Karpas-422 (cell line): ENCODE results near the gene NHEJ1. TPM values are rescaled to one million over a fixed set of nuclear protein-coding genes. Genes with fewer than 3 reads are reported as not detected.

Experiments
- DNase-seq: peaks from one replicate; pipeline ENCODE4 v3.0.0-alpha.2; 2015
- H2AFZ ChIP-seq: fragments of 200-600 bp; sonication (generic); 2 replicates; pipeline ENCODE4 v1.6.1; 2014; ENCODE audit warnings: antibody characterized with exemption, low read length, mixed read lengths
- H3K27ac ChIP-seq: fragments of 200-600 bp; sonication (generic); 2 replicates; pipeline ENCODE4 v1.5.1; 2014; ENCODE audit warnings: mild to moderate bottlenecking, low read length, moderate library complexity
- H3K27me3 ChIP-seq: fragments of 200-600 bp; sonication (generic); 2 replicates; pipeline ENCODE4 v1.6.1; 2014; ENCODE audit warnings: low read length, mixed read lengths
- H3K36me3 ChIP-seq: fragments of 200-600 bp; sonication (generic); 2 replicates; pipeline ENCODE4 v1.6.1; 2014; ENCODE audit warnings: low read length, mixed read lengths; ENCODE audit not compliant: insufficient read depth
- H3K4me1 ChIP-seq: fragments of 200-600 bp; sonication (generic); 2 replicates; pipeline ENCODE4 v1.6.1; 2014; ENCODE audit warnings: mild to moderate bottlenecking, low read length, mixed read lengths
- H3K4me2 ChIP-seq: fragments of 200-600 bp; sonication (generic); 2 replicates; pipeline ENCODE4 v1.6.1; 2014; ENCODE audit warnings: low read length, low read depth, mild to moderate bottlenecking; ENCODE audit not compliant: poor library complexity, severe bottlenecking
- H3K4me3 ChIP-seq: fragments of 200-600 bp; sonication (generic); 2 replicates; pipeline ENCODE4 v1.5.1; 2014; ENCODE audit warnings: mild to moderate bottlenecking, antibody characterized with exemption, low read length, mixed read lengths
- H3K79me2 ChIP-seq: fragments of 200-600 bp; sonication (generic); 2 replicates; pipeline ENCODE4 v1.6.1; 2014; ENCODE audit warnings: mild to moderate bottlenecking, low read length, mixed read lengths
- H3K9ac ChIP-seq: fragments of 200-600 bp; sonication (generic); 2 replicates; pipeline ENCODE4 v1.6.0; 2014; ENCODE audit warnings: low read length
- H3K9me2 ChIP-seq: fragments of 200-600 bp; sonication (generic), shearing (Covaris generic); replicated peaks from 2 replicates; pipeline ENCODE4 v1.6.0; 2014; ENCODE audit warnings: mild to moderate bottlenecking, low read length, moderate library complexity; ENCODE audit not compliant: insufficient read depth
- H3K9me3 ChIP-seq: fragments of 300-700, 200-600 bp; sonication (generic); 2 replicates; pipeline ENCODE4 v1.6.1; 2014; ENCODE audit warnings: low read length, mixed read lengths
- H4K20me1 ChIP-seq: fragments of 200-600 bp; sonication (generic); 2 replicates; pipeline ENCODE4 v1.6.1; 2014; ENCODE audit warnings: mild to moderate bottlenecking, antibody characterized with exemption, low read length, low read depth; ENCODE audit not compliant: insufficient read depth
- total RNA-seq: library from RNA; depleted of rRNA; stranded (reverse); fragments of >200 nt; shearing (Covaris generic); gene quantifications from 2 replicates; pipeline ENCODE4 v1.2.3, GENCODE V29; 2014; ENCODE audit warnings: low replicate concordance

The NHEJ1 gene
- total RNA-seq, 1 experiment from 2014 or later, result 21.5 TPM

DNA sequence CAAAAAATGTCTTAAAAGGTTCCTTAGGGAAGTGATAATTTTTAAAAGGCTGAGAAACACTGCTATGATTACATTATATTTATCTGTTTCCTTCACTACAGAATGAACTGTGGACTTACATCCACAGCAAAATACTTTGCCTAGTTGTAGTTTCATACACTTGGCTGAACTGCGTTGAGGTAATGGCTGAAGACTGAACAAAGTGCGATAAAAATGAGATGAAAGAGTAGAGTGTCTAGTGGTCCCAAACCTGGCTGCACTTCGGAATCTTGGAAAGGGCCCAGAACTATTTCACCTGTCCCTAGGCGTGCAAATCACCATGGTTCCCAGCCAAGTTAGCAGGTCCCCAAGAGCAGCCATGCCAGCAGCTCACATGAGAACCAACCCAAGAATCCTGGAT, 81.7 kb downstream of the NHEJ1 start:
- Histone ChIP-seq H3K27ac (no peak overlapping the region), H3K9me2 (no peaks in the 10 kb centered on the region), H3K9me3 (no peaks in the 10 kb centered on the region), H4K20me1 (0 out of 2 replicates have a peak, but pooled peaks cover 5% of the 10 kb centered on the region), H3K36me3 (no peaks in the 10 kb centered on the region), H3K4me3 (no peak overlapping the region), H3K4me1 (peaks cover 18% of the 10 kb centered on the region), H3K27me3 (no peaks in the 10 kb centered on the region), H3K9ac (no peak overlapping the region), H3K4me2 (no peak overlapping the region), H3K79me2 (no peaks in the 10 kb centered on the region), H2AFZ (no peak overlapping the region)
- no peak for DNase-seq

DNA sequence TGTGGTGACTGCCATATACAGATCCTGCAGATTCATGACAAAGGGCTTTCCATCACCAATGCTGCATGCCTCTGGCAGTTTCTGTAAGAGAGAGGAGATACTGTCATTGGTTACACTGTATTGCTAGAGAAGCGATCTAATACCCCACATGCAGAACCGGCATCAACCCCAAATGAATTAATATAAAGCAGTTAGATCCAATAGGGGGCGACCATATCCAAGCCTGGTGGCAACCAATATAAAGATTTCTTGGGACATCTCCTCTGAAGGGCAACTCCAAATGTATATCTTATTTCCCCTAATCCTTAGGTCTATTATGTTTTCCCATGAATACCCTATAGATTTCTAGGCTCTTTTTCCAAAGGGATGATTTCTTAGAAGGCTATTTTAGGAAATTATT, 82.5 kb downstream of the NHEJ1 start:
- Histone ChIP-seq H3K9me3 (no peaks in the 10 kb centered on the region), H3K79me2 (no peaks in the 10 kb centered on the region), H3K27me3 (no peaks in the 10 kb centered on the region), H2AFZ (no peak overlapping the region), H3K9ac (no peak overlapping the region), H3K27ac (no peak overlapping the region), H3K9me2 (no peaks in the 10 kb centered on the region), H3K4me3 (no peak overlapping the region), H3K4me1 (peaks cover 18% of the 10 kb centered on the region), H3K4me2 (no peak overlapping the region), H3K36me3 (no peaks in the 10 kb centered on the region), H4K20me1 (0 out of 2 replicates have a peak, but pooled peaks cover 5% of the 10 kb centered on the region)
- DNase-seq, result no peak

DNA sequence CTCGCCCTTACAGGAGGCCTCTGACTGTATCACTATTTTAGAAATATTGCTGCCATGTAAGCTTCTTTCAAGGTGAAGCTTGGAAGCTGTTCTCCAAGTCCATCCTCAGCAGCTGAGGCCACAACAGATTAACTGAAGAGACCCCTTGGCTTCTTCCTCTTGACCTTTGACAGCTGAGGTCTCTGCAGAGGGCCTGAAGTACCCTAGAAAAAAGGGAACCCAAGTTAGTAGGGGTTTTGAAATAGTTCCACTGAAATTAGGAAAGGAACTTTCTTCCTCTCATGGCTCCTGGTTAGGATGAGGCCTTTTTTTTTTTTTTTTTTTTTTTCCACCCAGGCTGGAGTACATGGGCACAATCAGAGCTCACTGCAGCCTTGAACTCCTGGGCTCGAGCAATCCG, 84.4 kb downstream of the NHEJ1 start:
- H3K27ac ChIP-seq, result no peak overlapping the region
- H4K20me1 ChIP-seq, result no peaks in the 10 kb centered on the region
- no peaks in the 10 kb centered on the region for H3K79me2 ChIP-seq
- no peak overlapping the region for H2AFZ ChIP-seq
- no peak overlapping the region for H3K9ac ChIP-seq
- H3K27me3 ChIP-seq, result no peaks in the 10 kb centered on the region
- no peaks in the 10 kb centered on the region for H3K9me2 ChIP-seq
- DNase-seq, result no peak
- no peaks in the 10 kb centered on the region for H3K9me3 ChIP-seq
- H3K4me2 ChIP-seq, result no peak overlapping the region
- no peaks in the 10 kb centered on the region for H3K36me3 ChIP-seq
- H3K4me3 ChIP-seq, result no peak overlapping the region
- H3K4me1 ChIP-seq, result peaks cover 3% of the 10 kb centered on the region

DNA sequence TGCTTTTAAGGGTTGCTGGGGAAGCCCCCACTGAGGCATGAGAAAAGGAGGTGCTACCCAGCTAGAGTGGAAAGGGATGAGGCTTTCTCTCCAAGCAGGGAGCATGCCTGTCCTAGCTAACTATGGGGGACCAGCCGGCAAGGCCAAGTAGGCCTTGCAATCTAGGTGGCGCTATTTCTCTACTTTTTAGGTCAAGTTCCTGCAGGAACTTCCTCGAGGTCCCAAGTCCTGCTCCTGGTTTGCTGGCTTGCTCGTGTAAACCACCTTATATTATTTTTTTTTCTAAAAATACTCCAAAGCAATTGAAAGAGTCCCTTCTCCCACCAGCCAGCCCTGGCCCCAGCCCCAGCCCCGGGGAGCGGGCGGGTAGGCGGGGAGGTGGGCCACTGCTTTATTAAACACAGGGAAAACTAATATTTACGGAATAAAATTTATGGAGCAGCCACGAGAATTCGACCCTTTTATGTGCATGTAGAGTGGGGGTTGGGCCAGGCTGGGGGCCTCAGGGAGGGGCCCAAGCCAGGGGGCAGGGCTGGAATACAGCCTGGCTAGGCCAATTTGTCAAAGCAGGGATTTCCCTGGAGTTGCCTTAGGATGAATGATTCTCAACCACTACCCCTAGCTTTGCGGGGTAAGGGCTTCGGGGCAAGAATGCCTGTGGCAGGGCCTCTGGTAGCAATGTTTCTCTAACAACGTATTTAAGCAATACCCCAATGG, 87.0 kb downstream of the NHEJ1 start:
- no peaks in the 10 kb centered on the region for H3K4me1 ChIP-seq
- DNase-seq, result peak; percentile 86

DNA sequence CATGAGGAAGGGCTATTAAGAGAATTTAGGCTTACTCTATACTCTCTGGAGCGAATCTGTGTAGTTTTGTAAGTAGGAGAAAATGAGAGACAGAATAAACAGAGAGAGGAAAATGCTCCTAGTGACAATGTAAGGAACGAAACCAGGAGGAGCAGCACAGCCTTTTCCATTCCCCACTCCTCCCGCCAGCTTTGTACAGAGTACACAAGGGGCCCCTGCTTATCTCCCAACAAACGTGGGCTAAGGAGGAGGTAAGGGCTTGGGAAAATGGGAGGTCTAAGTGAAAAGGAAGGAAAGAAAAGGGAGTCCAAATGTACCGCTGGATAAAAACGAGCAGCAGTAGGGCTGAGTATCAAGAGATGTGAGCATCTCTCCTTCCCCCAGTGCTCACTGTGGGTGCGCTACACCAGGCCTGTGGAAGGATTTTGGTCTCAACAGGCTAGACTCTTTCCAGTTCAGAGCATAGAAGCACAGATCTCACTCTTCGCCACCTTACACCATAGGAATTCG, 87.8 kb downstream of the NHEJ1 start:
- Histone ChIP-seq H3K27ac (no peak overlapping the region), H3K27me3 (no peaks in the 10 kb centered on the region), H3K9me2 (no peaks in the 10 kb centered on the region), H3K9me3 (no peaks in the 10 kb centered on the region), H4K20me1 (no peaks in the 10 kb centered on the region), H3K9ac (no peak overlapping the region), H3K36me3 (no peaks in the 10 kb centered on the region), H3K4me3 (no peak overlapping the region), H2AFZ (no peak overlapping the region), H3K4me2 (no peak overlapping the region), H3K4me1 (no peaks in the 10 kb centered on the region), H3K79me2 (no peaks in the 10 kb centered on the region)
- DNase-seq, result no peak

More for the DNA sequence above, 87.0 kb downstream of the NHEJ1 start:
- H2AFZ ChIP-seq, result no peak overlapping the region
- no peaks in the 10 kb centered on the region for H3K27me3 ChIP-seq
- H3K9me3 ChIP-seq, result no peaks in the 10 kb centered on the region
- no peaks in the 10 kb centered on the region for H3K9me2 ChIP-seq
- no peak overlapping the region for H3K27ac ChIP-seq
- H3K36me3 ChIP-seq, result no peaks in the 10 kb centered on the region
- H4K20me1 ChIP-seq, result no peaks in the 10 kb centered on the region
- no peak overlapping the region for H3K4me2 ChIP-seq
- H3K9ac ChIP-seq, result no peak overlapping the region
- no peaks in the 10 kb centered on the region for H3K79me2 ChIP-seq
- no peak overlapping the region for H3K4me3 ChIP-seq

DNA sequence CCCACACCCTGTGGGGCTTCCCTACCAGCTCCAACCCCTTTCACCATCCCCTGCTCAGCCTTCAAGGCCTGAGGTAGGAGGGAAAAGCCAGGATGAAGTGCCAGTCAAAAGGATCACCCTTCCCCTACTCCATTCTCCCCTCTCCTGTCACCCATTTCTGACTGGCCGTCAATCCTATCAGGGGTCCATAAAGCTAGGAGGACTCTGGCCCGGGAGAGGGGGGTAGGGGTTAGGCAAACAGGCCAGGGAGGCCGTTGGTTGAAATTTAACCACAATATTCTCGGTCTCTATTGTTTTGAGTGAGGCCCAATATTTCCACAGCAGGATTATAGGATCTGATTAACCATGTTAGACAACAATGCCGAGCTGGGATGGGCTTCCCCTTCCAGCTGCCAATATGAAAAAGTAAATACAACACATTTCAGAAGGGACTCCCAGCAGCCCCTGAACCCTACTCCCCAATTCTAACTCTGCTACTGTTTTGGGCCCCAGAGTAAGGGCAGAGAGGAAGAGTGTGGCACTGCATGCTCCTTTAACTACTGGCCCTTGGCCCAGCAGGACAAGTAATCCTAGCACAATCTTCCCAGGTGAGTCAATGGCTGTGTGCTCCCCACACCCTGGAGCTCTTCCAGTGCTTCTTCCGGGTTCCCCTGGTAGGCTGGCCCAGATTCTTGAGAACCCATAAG, 89.3 kb downstream of the NHEJ1 start:
- no peak for DNase-seq
- Histone ChIP-seq H3K9ac (no peak overlapping the region), H3K27me3 (no peaks in the 10 kb centered on the region), H3K27ac (no peak overlapping the region), H4K20me1 (no peaks in the 10 kb centered on the region), H3K4me3 (no peak overlapping the region), H2AFZ (no peak overlapping the region), H3K4me1 (no peaks in the 10 kb centered on the region), H3K4me2 (no peak overlapping the region), H3K9me2 (no peaks in the 10 kb centered on the region), H3K36me3 (no peaks in the 10 kb centered on the region), H3K9me3 (no peaks in the 10 kb centered on the region), H3K79me2 (no peaks in the 10 kb centered on the region)

DNA sequence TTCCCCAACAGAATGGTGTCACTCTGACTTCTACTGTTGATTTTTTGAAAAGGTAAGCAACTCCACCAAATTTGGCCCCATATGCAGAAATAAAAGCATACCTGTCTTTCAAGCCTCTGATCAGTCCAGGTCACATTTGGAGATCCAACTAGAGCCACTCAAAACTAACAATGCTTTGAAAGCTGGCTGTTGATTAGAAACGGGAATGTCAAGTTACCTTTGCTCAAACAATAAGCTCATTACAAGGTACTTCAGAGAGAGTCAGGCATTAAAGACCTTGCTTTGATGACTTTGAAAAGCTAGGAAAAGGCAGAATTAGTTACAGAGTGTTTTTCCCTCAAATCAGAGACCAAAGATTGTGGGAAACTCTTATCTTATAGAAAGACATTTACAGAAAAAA, 95.1 kb downstream of the NHEJ1 start:
- Histone ChIP-seq H3K9ac (no peak overlapping the region), H3K4me3 (no peak overlapping the region), H3K36me3 (no peaks in the 10 kb centered on the region), H2AFZ (no peak overlapping the region), H3K79me2 (no peaks in the 10 kb centered on the region), H3K27me3 (no peaks in the 10 kb centered on the region), H3K9me2 (no peaks in the 10 kb centered on the region), H3K4me2 (no peak overlapping the region), H3K9me3 (no peaks in the 10 kb centered on the region), H3K27ac (no peak overlapping the region), H4K20me1 (no peaks in the 10 kb centered on the region), H3K4me1 (no peaks in the 10 kb centered on the region)
- no peak for DNase-seq

DNA sequence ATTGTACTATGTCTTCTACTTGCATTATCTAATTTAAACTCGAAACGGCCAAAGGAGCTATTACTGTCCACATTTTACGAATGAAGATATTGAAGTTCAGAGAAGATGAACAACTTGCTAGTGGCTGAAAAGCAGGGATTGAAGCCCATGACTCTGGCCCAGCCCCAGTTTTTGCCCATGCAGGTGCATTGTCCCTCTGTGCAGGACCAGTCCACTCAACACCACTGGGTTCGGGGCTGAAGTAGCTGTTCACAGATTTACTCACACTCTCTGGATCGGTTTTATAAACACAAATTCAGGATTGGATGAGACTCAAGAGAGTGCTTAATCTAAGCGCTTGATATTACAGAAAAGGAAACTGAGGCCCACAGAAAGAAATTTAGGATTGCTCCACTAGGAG, 98.5 kb downstream of the NHEJ1 start:
- no peaks in the 10 kb centered on the region for H3K4me1 ChIP-seq
- H3K27me3 ChIP-seq, result no peaks in the 10 kb centered on the region
- no peak overlapping the region for H3K4me2 ChIP-seq
- no peaks in the 10 kb centered on the region for H3K9me3 ChIP-seq
- H3K36me3 ChIP-seq, result no peaks in the 10 kb centered on the region
- no peak overlapping the region for H3K4me3 ChIP-seq
- H3K79me2 ChIP-seq, result no peaks in the 10 kb centered on the region
- no peak for DNase-seq
- no peak overlapping the region for H3K9ac ChIP-seq
- H4K20me1 ChIP-seq, result no peaks in the 10 kb centered on the region
- H3K9me2 ChIP-seq, result no peaks in the 10 kb centered on the region
- H3K27ac ChIP-seq, result no peak overlapping the region
- H2AFZ ChIP-seq, result no peak overlapping the region
